ENCODE results near the gene AAK1.
A peak's percentile ranks its signal among the peaks of the same experiment; 100 is the strongest.
"Not testable (repeated sequence)": the region's sequence is repeated elsewhere in the genome, so short reads cannot be mapped to it uniquely, and the experiment has no call there.

Gene AAK1

DNA sequence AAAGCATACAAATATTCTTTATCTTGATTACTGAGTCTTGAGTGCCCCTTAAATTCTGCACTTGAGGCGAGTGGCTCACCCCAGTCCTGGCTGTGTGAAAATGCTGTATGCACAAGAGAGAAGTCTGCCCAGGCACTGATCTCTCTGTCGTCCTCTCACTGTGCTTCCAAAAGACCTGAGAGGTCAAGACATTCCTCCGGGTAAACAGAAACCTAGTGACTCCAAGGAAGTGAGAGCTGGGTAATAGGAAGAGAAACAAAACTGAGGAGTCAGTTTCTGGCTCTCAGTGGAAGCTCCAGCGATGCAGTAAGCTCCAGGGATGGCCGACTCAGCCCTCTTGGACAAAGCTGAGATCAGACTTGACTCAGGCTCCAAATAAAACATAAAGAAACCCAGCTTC, 70.9 kb downstream of the AAK1 start:
- peak; percentile 45 for DNase-seq (ENCODE audit: low read depth, low spot score)

DNA sequence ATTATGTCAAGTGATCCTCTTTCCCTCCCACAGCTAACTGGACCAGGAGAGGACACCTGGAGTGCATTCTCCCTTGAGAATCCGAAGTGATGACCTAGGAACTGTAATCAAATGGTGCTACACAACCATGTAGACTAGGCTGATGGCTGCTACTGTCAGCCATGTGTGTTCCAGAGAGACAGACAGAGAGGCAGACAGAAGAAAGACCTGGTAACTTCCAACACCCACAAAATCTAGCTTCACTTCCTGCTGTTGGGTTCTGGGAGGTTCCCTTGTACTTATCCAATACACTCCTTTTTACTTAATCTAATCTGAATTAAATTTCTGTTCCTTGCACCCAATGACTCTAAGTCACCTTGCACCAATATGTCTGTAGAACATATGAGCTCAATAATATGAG, 72.3 kb downstream of the AAK1 start:
- DNase-seq (ENCODE audit: low read depth, low spot score): no peak

DNA sequence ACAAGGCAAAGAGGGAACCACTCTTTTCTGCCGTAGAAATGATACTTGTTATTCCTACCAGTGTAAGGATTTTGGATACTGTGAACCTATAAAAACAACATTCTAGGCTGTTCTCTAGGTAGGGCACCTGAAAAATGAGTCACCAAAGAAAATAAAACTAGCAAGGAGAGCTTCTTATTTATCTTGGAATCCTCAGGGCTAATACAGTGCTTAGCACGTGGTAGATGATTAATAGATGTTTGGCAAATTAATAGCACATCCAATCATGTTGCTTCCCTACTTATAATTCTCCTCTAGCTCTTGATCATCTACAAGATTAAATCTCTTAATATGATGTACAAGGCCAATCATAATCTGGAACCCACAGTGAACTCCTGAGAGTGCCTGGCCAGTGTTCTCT, 73.1 kb downstream of the AAK1 start:
- no peak for DNase-seq (ENCODE audit: low read depth, low spot score)

DNA sequence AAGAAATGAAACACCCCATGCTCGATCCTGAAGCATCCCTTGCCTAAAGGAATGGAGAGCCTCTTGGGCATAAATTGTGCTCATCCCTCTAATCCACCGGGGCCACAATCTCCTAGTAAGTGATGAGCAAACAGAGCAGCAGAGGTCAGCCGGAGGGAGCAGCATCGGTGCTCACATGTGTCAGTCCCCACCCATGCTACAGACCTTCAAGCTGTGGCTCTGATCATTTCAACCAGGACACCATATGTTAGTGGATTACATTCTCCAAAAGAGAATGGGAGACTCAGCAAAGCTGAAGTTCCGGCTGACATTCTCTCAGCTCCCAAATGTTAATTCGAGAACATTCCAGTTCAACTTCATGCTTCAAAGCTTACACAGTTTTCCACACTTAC, 75.6 kb downstream of the AAK1 start:
- DNase-seq (ENCODE audit: low read depth, low spot score): no peak

DNA sequence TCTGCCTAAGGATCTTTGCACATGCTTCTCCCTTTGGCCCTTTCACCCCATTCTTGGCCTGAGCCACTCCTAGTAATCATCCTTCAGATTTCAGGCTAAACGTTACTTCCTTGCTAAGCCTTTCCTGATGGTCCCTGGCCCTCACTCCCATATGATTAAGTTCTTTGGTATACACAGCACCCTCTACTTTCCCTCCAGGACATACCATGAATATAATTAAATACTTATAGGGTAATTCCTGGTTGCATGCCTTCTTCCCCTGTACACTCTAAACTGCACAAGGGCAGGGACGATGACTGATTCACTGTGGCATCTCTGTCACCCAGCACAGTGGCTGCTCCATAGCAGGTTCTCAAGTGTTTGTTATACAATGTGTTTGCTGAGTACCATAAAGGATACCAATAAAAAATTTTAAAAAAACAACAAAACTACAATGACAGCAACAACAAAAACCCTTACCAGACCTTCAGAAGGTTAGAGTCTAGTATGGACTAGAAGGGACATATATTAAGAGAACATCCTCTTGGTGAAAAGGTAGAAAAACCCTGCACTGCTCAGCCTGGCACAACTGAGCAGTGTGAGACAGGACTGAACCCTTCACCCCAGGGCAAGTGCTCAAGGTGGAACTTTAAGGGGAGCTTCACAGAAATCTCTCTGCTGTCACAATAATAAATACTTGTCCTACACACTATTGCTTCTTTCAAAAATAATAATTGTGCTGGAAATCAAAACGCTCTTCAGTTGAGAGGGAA, 76.2 kb downstream of the AAK1 start:
- DNase-seq (ENCODE audit: low read depth, low spot score): peak; percentile 48

DNA sequence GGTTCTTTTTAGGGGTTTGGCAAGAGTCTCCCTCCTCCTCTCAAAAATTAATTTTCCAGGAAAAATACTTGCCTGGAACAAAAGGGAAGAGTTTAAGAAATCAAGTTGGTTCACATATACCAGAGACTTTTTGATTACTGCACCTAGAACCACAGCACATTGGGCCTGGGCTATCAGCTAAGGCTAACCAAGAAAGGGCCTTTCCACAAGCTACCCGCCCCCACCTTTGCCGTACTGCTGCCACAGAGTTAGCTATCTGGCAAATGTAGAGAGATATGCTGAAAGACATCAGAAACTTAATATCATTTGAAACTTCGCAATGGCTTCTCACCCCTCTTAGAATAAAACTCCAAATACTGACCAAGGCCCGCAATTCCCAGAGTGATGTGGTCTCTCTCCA, 76.9 kb downstream of the AAK1 start:
- no peak for DNase-seq (ENCODE audit: low read depth, low spot score)

DNA sequence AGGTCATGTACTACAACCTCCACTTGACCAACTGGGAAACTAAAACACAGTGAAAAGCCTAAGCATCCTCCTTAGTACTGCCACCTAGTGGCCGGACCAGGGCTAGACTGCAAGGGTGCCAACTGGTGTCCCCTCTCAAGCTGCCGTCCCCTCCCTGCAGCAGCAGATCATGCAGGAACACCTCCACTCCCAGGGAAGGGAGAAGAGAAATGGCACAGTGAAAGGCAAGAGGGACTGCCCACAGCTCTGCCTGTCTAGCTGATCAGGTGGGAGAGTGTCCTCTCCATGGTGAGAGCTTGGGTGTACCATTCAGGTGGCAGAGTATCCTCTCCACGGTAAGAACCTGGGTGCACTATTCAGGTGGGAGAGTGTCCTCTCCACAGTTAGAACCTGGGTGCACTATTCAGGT, 78.1 kb downstream of the AAK1 start:
- no peak for DNase-seq (ENCODE audit: low read depth, low spot score)

DNA sequence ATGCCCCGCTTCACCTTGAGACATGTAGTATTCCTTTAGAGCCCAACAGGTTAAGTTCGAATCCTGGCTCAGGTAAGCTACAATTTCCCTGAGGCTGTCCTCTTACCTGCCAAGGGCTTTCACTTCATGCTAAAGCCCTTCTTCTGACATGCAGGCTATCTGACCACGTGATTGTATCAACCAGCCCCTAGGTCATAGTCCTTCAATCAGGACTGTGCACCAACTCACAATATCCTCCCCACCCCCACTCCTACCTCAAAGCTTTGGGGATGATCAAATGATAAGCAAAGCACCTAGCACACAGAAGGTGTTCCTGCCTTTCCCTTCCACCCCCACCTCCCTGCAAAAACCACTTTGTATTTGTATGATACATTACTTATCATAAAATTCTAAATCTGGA, 78.9 kb downstream of the AAK1 start:
- DNase-seq (ENCODE audit: low read depth, low spot score): no peak

DNA sequence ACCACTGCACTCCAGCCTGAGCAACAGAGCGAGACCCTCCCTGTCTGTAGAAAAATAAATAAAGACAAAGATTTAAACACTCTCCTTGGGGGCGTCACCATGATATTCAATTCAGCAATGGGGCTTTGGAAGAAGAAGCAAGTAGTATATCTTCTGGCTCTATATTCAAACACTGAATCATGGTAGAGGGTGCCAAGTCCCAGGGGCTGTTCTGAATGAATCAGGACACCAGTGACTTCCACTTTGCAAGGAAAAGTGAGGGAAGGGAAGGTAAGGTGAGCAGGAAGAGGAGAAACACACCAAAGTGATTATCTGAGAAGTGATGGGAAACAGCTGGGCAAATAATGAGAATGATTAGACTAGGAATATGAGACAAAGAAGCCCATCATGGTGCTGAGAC, 80.5 kb downstream of the AAK1 start:
- no peak for DNase-seq (ENCODE audit: low read depth, low spot score)

DNA sequence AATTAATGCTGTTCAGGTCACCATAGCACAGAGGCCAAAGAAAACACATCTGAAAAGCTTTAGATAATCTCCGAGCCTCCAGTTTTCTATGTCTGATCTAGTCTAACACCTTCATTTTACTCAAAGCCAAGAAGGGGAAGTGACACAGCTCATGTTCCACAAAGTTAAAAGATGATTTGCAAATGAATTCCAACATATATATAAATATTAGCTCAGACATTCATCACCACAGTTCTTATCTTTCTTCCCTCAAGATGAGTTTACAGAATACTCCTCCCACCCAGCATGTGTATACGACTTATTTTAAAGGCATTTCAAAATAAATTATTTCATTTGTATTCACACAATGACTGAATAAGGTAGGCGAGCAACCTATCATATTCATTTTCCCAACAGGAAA, 82.4 kb downstream of the AAK1 start:
- no peak for DNase-seq (ENCODE audit: low read depth, low spot score)

DNA sequence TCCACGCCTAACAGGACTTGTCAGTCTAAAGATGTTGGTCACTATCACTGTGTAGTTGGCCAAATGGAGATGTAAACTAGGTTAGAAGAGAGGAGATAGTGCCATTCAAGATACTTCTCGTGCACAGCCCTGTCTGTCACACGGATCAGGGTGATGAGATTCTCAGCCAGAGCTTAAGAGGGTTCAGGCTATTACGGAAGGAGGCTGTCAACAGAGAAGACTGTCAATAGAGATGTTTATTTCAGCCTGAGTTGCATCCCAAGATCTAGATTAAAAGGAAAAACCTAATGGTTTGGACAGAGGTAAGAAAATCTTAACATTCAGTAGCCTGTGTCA, 83.4 kb downstream of the AAK1 start:
- DNase-seq (ENCODE audit: low read depth, low spot score): no peak

DNA sequence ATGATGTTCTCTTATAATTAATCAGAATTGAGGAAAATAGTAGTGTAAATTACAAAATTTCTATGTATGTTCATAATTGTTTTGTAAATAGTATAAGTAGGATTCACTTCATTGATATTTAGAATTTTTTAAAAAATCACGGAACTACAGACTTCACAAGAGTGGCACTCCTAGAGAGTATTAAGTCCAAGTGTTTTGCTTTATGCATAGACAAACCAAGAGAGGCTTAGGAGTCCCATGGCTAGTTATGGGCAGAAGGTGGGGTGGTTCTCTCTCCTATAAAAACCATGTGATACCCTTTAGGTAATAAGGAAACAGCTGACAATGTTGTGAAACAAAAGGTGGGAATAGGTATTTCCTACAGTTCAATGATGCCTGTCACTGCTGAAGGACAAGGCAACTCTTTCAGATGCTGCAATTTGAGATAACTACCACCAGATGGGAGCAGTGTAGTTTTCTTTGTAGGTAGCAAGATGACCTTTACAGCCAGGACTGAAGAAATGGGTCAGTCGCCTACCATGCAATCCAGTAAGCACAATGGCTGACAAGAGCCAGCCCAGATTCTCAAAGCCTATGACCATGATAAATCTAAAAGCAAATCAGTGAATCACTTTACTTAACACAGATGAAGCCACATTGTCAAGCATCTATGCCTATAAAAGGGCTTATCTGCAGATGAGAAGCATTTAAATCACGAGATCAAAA, 83.9 kb downstream of the AAK1 start:
- peak; percentile 69 for DNase-seq (ENCODE audit: low read depth, low spot score)

DNA sequence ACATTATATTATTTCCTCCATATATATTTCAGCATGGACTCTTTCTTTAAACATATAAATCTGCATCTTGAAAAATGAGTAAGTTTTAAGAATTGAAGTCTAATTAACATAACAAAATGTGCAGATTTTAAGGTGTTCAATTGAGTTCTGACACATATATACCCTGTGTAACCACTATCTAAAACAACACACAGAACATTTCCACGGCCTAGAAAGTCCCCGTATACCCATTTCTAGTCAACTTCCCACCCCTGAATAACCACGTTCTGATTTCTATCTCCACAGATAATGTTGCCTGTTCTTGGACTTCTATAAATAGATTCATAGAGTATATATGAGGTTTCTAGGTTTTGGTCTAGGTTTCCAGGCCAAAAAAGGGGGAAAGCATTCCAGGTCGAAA, 87.5 kb downstream of the AAK1 start:
- DNase-seq (ENCODE audit: low read depth, low spot score): no peak

DNA sequence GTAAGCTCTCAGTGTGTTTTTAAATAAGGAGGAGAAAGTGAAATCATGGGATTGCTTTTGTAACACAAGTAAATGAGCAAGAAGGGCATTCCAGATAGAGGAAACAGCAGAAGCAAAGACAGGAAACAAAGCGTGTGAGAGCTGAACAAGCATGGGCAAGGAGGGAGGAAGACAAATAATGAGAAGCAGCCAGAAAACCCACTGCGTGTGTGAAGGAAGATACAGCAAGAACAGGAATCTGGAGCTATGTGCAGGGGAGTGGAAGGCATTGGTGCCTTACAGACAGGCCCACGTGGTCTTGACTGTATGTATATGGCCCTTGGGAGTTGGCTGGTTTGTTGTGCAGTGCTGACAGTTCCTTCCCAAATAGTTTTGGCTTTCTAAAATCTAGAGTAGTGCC, 88.6 kb downstream of the AAK1 start:
- no peak for DNase-seq (ENCODE audit: low read depth, low spot score)

DNA sequence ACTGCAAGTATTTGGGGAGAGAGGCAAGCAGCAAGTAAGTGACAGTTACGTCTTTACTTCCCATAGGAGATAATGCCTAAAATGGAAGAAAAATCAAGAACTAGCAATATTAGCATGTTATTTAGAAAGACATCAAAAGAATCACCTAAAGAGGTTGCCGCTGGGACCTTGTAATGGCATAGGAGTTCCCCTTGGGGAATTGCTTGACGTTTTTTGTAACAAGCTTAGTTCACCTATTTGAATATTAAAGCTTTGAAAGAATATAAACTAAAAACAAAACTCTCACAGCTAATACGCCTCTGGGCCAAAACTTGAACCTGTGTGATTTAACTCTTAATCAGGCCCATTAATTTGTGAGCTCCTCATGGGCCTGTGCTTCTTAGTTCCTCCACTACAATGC, 89.0 kb downstream of the AAK1 start:
- no peak for DNase-seq (ENCODE audit: low read depth, low spot score)

DNA sequence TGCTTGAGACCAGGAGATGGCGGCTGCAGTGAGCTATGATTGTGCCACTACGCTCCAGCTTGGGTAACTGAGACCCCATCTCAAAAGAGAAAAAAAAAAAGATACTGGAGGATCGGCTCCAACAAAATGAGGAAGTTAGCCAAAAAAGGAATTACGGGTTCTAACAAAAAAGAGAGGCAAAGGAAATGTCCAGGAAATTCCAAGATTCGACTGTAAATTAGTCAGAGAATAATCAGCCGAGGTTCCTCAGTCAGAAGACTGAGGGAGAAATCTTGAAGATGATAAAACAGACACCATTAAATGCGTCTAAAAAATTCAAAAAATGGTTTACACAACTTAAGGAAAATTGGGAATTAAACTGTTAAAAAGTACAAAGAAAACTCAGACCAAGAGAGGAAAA, 89.5 kb downstream of the AAK1 start:
- no peak for DNase-seq (ENCODE audit: low read depth, low spot score)

DNA sequence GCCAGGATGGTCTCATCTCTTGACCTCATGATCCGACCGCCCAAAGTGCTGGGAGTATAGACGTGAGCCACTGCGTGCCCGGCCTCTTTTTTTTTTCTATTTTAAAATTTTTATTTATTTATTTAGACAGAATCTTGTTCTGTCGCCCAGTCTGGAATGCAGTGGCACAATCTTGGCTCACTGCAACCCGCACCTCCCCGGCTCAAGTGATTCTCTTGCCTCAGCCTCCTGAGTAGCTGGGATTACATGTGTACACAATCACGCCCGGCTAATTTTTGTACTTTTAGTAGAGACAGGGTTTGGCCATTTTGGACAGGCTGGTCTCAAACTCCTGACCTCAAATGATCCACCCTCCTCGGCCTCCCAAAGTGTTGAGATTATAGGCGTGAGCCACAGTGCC, 93.0 kb downstream of the AAK1 start:
- not testable (repeated sequence) for DNase-seq (ENCODE audit: low read depth, low spot score)

DNA sequence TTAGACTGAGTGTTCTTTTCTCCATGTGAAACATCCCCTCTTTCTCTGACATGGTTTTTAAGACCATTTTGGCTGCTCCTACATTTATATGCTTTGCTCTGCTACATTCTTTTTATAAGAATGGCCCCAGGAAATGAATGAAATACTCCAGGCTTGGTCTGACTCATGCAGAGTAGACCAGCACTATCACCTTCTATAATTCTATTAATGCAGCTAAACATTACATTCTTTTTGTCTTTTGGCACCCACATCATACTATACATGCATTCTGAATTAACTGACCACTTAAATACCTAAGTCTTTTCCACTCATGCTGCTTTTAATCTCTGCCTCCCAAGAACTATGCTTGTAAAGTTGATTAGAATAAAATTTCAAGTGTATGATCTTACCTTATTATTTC, 94.1 kb downstream of the AAK1 start:
- DNase-seq (ENCODE audit: low read depth, low spot score): peak; percentile 28

DNA sequence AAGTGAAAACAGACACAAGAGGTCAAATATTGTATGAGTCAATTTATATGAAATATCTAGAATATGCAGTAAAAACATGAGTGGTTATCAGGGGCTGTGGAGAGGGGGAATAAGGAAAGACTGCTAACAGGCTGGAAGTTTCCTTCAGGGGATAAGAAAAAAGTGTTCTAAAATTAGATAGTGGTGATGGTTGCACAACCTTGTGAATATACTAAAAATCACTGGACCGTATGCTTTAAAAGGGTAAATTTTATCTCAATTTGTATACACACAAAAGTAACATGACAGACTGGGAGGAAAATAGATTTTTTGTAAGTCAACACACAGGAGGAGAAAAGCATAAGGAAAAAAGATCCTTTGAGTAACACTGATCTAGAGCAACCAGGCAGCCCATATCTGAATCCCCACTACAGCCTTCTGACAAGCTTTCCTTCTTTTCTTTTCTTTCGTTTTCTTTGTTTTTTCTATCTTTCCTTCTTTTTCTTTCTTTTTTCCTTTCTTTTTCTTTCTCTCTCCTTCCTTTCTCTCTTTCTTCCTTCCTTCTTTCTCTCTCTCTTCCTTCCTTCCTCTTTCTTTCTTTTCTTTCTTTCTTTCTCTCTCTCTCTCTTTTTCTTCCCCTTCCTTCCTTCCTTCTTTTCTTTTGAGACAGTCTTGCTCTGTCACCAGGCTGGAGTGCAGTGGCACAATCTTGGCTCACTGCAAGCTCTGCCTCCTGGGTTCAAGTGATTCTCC, 95.4 kb downstream of the AAK1 start:
- DNase-seq (ENCODE audit: low read depth, low spot score): no peak

DNA sequence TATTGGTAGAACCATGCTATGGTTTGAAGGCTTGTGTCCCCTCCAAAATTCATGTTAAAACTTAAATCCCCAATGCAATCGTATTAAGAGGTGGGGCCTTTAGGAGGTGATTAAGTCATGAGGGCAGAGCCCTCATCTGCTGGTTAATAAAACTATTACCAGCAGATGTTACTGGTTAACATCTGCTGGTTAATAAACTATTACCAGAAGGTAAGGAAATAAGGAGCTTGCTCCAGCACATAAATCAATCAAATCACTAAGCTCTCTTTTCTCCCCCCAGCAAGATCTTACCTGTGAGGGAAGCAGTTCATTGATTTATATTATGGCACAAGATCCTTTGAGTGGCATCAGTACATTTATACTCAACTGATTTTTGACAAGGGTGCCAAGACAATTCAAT, 96.9 kb downstream of the AAK1 start:
- DNase-seq (ENCODE audit: low read depth, low spot score): no peak

DNA sequence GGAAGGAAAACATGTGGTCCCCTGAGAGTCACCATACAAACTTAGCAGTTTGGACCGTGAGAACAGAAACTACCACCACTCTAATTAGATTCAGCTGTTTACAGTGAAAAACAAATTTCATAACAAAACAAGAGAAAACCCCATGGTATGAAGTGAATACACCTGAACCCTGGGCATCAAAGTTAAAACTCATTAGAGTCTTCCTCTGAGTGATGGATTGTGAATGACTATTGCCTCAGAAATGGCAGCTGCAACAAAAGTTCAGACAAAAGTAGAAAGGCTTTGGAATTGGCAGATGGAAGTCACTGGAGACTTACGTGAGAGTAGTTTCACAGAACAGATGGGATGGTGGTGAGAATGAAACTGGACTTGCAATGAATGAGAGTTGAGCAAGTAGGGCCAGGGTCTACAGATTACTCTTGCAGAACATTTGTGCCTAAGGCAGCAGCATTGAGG, 98.0 kb downstream of the AAK1 start:
- DNase-seq (ENCODE audit: low read depth, low spot score): no peak

DNA sequence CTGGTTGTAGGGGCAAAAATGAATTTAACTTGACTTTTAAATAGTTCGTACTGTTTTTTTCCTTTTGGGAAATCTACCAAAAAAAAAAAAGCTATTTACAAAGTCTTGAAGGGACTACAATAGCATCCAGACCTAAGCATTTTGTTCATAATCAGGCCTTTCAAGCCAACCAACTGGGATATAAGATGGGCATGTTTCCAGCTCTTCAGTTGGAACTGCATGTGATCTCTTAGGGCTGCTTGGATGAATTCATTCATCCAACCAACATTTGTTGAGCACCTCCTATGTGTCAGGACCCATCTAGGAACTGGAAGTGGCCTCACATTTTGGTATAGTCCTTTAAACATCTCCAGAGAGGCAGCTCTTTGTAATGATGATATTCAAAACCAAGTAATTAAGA, 98.6 kb downstream of the AAK1 start:
- DNase-seq (ENCODE audit: low read depth, low spot score): no peak

DNA sequence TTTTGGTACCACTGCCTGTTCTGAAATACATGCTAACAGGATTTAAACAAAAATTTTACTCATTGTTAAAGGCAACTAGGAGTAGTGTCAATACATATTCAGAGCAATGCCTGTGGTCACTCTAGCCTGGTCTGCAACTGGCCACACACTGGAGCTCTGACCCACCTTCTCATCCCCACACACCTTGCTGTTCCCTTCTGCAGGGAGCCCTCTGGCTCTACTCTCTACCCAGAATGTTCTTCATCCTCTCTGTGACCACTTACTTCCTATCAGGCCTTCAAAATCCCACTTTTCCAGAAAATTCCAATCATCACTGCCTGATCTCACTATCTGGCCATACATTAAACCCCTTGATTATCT, 104.0 kb downstream of the AAK1 start:
- no peak for DNase-seq (ENCODE audit: low read depth, low spot score)

All from astrocyte of the hippocampus (primary cell).